Anterior cingulate cortex (tissue), 58 donors: ENCODE results near the gene PURB.
"Not testable (repeated sequence)": the region's sequence is repeated elsewhere in the genome, so short reads cannot be mapped to it uniquely, and the experiment has no call there.

Source experiments
- DNase-seq, 58 donors: peaks; one replicate each; lab custom pipeline; 2025; lab: John Stamatoyannopoulos, UW

PURB gene

GRCh38 chr7:44858161-44858560, 27.2 kb downstream of the PURB start:
- DNase-seq, result no peak

- no peak for DNase-seq
Measured at GRCh38 chr7:44854644-44855364, 30.5 kb downstream of the PURB start.

GRCh38 chr7:44853391-44853790, 31.9 kb downstream of the PURB start:
- DNase-seq, result no peak

- no peak for DNase-seq
Measured at GRCh38 chr7:44852590-44852989, 32.7 kb downstream of the PURB start.

- no peak for DNase-seq
Measured at GRCh38 chr7:44849885-44850544, 35.3 kb downstream of the PURB start.

- DNase-seq, result no peak
Measured at GRCh38 chr7:44849259-44849884, 36.0 kb downstream of the PURB start.

GRCh38 chr7:44847920-44848634, 37.3 kb downstream of the PURB start, which contains the start of gene H2AZ2:
Gene H2AZ2 (minus strand): TSS chr7:44848087. CDS start chr7:44847971, 116 bp downstream.
- DNase-seq, result peak; percentile 87 to 100 (median 99)

- DNase-seq, result peak in 55 of 58 donors; percentile 69 to 96 (median 88)
Measured at GRCh38 chr7:44847509-44847919, 37.8 kb downstream of the PURB start.

- DNase-seq, result no peak
Measured at GRCh38 chr7:44846816-44847508, 38.4 kb downstream of the PURB start.

- not testable (repeated sequence) for DNase-seq
Measured at GRCh38 chr7:44846390-44846789, 38.9 kb downstream of the PURB start.

GRCh38 chr7:44845451-44845850, 39.9 kb downstream of the PURB start:
- DNase-seq, result no peak

- not testable (repeated sequence) for DNase-seq
Measured at GRCh38 chr7:44843440-44843839, 41.9 kb downstream of the PURB start.

- DNase-seq, result not testable (repeated sequence)
Measured at GRCh38 chr7:44842675-44843074, 42.7 kb downstream of the PURB start.

GRCh38 chr7:44838751-44839150, 46.6 kb downstream of the PURB start:
- no peak for DNase-seq

- no peak for DNase-seq
Measured at GRCh38 chr7:44827567-44827966, 57.8 kb downstream of the PURB start.
